HUES48 (cell line): ENCODE data around the gene SERPINA1.
"Not testable (repeated sequence)": the region's sequence is repeated elsewhere in the genome, so short reads cannot be mapped to it uniquely, and the experiment has no call there.

Experiments
- H3K27ac ChIP-seq: one replicate; pipeline ENCODE4 v1.7.0; 2013; ENCODE audit warnings: low read depth, low read length, inconsistent platforms
- H3K27me3 ChIP-seq: 2 replicates; pipeline ENCODE4 v1.6.1; 2013; ENCODE audit warnings: mild to moderate bottlenecking, low read length; ENCODE audit not compliant: control insufficient read depth, insufficient read depth
- H3K36me3 ChIP-seq: 2 replicates; pipeline ENCODE4 v1.6.1; 2013; ENCODE audit warnings: low read length; ENCODE audit not compliant: control insufficient read depth, insufficient read depth
- H3K4me1 ChIP-seq: 2 replicates; pipeline ENCODE4 v1.6.1; 2013; ENCODE audit warnings: mild to moderate bottlenecking, low read length; ENCODE audit not compliant: control insufficient read depth, insufficient read depth
- H3K4me3 ChIP-seq: 2 replicates; pipeline ENCODE4 v1.5.1; 2013; ENCODE audit warnings: mild to moderate bottlenecking, low read depth, low read length
- H3K9ac ChIP-seq: 2 replicates; pipeline ENCODE4 v1.6.1; 2013; ENCODE audit warnings: mild to moderate bottlenecking, low read depth, low read length, moderate library complexity
- H3K9me3 ChIP-seq: 2 replicates; pipeline ENCODE4 v1.6.1; 2013; ENCODE audit warnings: low read length; ENCODE audit not compliant: control insufficient read depth, insufficient read depth

Gene SERPINA1

GRCh38 chr14:94409430-94409829 is 21.0 kb upstream of the SERPINA1 start:
- H3K36me3 ChIP-seq, H3K27ac ChIP-seq, H3K4me3 ChIP-seq, H3K9ac ChIP-seq, H3K27me3 ChIP-seq: not testable (repeated sequence)
- Histone ChIP-seq H3K4me1 (peaks cover 25% of the 10 kb centered on the region), H3K9me3 (peaks cover 22% of the 10 kb centered on the region)

GRCh38 chr14:94408546-94409095 is 20.2 kb upstream of the SERPINA1 start:
- Histone ChIP-seq H3K27ac (peak overlapping the region; percentile 91), H3K9ac (no peak overlapping the region; the same call in 1 of the 2 replicates), H3K9me3 (peaks cover 22% of the 10 kb centered on the region), H3K4me3 (no peak overlapping the region), H3K4me1 (peaks cover 25% of the 10 kb centered on the region), H3K27me3 (no peaks in the 10 kb centered on the region), H3K36me3 (no peaks in the 10 kb centered on the region)

- peaks cover 22% of the 10 kb centered on the region for H3K9me3 ChIP-seq
- peaks cover 25% of the 10 kb centered on the region for H3K4me1 ChIP-seq
- peak overlapping the region; percentile 16; the same call in 1 of the 2 replicates for H3K4me3 ChIP-seq
- no peaks in the 10 kb centered on the region for H3K36me3 ChIP-seq
- peak overlapping the region; percentile 91 for H3K27ac ChIP-seq
- peak overlapping the region; percentile 9; the same call in 1 of the 2 replicates for H3K9ac ChIP-seq
- H3K27me3 ChIP-seq: no peaks in the 10 kb centered on the region
These were observed 19.5 kb upstream of the SERPINA1 start for GRCh38 chr14:94407906-94408305.

- no peak overlapping the region for H3K4me3 ChIP-seq
- H3K9ac ChIP-seq: no peak overlapping the region
- peaks cover 22% of the 10 kb centered on the region for H3K9me3 ChIP-seq
- H3K27me3 ChIP-seq: no peaks in the 10 kb centered on the region
- H3K4me1 ChIP-seq: peaks cover 21% of the 10 kb centered on the region
- no peaks in the 10 kb centered on the region for H3K36me3 ChIP-seq
- H3K27ac ChIP-seq: peak overlapping the region; percentile 91
These were observed 18.5 kb upstream of the SERPINA1 start for GRCh38 chr14:94406910-94407309.

GRCh38 chr14:94405486-94405885 is 17.1 kb upstream of the SERPINA1 start:
- no peaks in the 10 kb centered on the region for H3K27me3 ChIP-seq
- no peaks in the 10 kb centered on the region for H3K36me3 ChIP-seq
- H3K4me3 ChIP-seq: no peak overlapping the region
- H3K9ac ChIP-seq: no peak overlapping the region
- H3K4me1 ChIP-seq: peaks cover 24% of the 10 kb centered on the region
- H3K9me3 ChIP-seq: peaks cover 22% of the 10 kb centered on the region
- no peak overlapping the region for H3K27ac ChIP-seq

- no peak overlapping the region for H3K4me3 ChIP-seq
- H3K36me3 ChIP-seq: no peaks in the 10 kb centered on the region
These were observed 16.2 kb upstream of the SERPINA1 start for GRCh38 chr14:94404561-94404960.

GRCh38 chr14:94403312-94403932 is 15.0 kb upstream of the SERPINA1 start:
- Histone ChIP-seq H3K4me1 (peaks cover 38% of the 10 kb centered on the region), H3K36me3 (no peaks in the 10 kb centered on the region), H3K27ac (no peak overlapping the region), H3K4me3 (no peak overlapping the region), H3K9ac (no peak overlapping the region), H3K27me3 (no peaks in the 10 kb centered on the region), H3K9me3 (peaks cover 22% of the 10 kb centered on the region)

More at GRCh38 chr14:94404561-94404960, 16.2 kb upstream of the SERPINA1 start:
- no peak overlapping the region for H3K27ac ChIP-seq
- peaks cover 33% of the 10 kb centered on the region for H3K4me1 ChIP-seq
- H3K9ac ChIP-seq: no peak overlapping the region
- peaks cover 22% of the 10 kb centered on the region for H3K9me3 ChIP-seq
- no peaks in the 10 kb centered on the region for H3K27me3 ChIP-seq

GRCh38 chr14:94401083-94401482 is 12.7 kb upstream of the SERPINA1 start:
- Histone ChIP-seq H3K36me3 (no peaks in the 10 kb centered on the region), H3K4me3 (no peak overlapping the region), H3K27ac (no peak overlapping the region), H3K4me1 (peaks cover 45% of the 10 kb centered on the region), H3K27me3 (no peaks in the 10 kb centered on the region), H3K9me3 (peaks cover 10% of the 10 kb centered on the region), H3K9ac (no peak overlapping the region)

GRCh38 chr14:94400422-94400841 is 12.0 kb upstream of the SERPINA1 start:
- no peak overlapping the region for H3K9ac ChIP-seq
- H3K4me1 ChIP-seq: peaks cover 48% of the 10 kb centered on the region
- no peaks in the 10 kb centered on the region for H3K36me3 ChIP-seq
- no peak overlapping the region for H3K4me3 ChIP-seq
- H3K9me3 ChIP-seq: peaks cover 4% of the 10 kb centered on the region
- H3K27me3 ChIP-seq: no peaks in the 10 kb centered on the region
- H3K27ac ChIP-seq: no peak overlapping the region

- H3K27me3 ChIP-seq: no peaks in the 10 kb centered on the region
- peak overlapping the region; percentile 81 for H3K27ac ChIP-seq
- no peaks in the 10 kb centered on the region for H3K36me3 ChIP-seq
- H3K9me3 ChIP-seq: no peaks in the 10 kb centered on the region
- no peak overlapping the region for H3K9ac ChIP-seq
- H3K4me1 ChIP-seq: peaks cover 56% of the 10 kb centered on the region
- peak overlapping the region; percentile 37 for H3K4me3 ChIP-seq
These were observed 10.1 kb upstream of the SERPINA1 start for GRCh38 chr14:94398536-94398935.

GRCh38 chr14:94398182-94398479 is 9.7 kb upstream of the SERPINA1 start:
- Histone ChIP-seq H3K36me3 (no peaks in the 10 kb centered on the region), H3K4me1 (peaks cover 56% of the 10 kb centered on the region), H3K9ac (no peak overlapping the region), H3K27ac (peak overlapping the region; percentile 81), H3K4me3 (peak overlapping the region; percentile 37), H3K27me3 (no peaks in the 10 kb centered on the region), H3K9me3 (no peaks in the 10 kb centered on the region)
